Upper lobe of left lung (tissue), 6 donors: ENCODE results near the gene CACNA1F. TPM values are rescaled to one million over a fixed set of nuclear protein-coding genes. Genes with fewer than 3 reads are reported as not detected.
A peak's percentile ranks its signal among the peaks of the same experiment; 100 is the strongest.

ENCODE experiments used
- ATAC-seq, 2 donors: fragments of 200-7000 bp; cut with Tn5 transposase; one replicate each; pipeline ENCODE4 v1.9.1; 2022; ENCODE audit warnings: mild to moderate bottlenecking in 2 of 2, moderate library complexity in 2 of 2; ENCODE audit not compliant: low FRiP score in 2 of 2
- DNase-seq, 2 donors: peaks; one replicate each; pipeline ENCODE4 v3.0.0-alpha.2; 2019 to 2020
- H3K27ac ChIP-seq, 4 donors: fragments of 200-600 bp; sonication (generic); one replicate each; pipeline ENCODE4 v1.5.1; 2016 to 2019
- H3K27me3 ChIP-seq, 4 donors: fragments of 200-600 bp; sonication (generic); one replicate each; pipeline ENCODE4 v1.5.1; 2017 to 2019
- H3K36me3 ChIP-seq, 4 donors: fragments of 200-600 bp; sonication (generic); one replicate each; pipeline ENCODE4 v1.5.1; 2016 to 2019
- H3K4me1 ChIP-seq, 4 donors: fragments of 200-600 bp; sonication (generic); one replicate each; pipeline ENCODE4 v1.5.1; 2018 to 2019
- H3K4me3 ChIP-seq, 4 donors: fragments of 200-600 bp; sonication (generic); one replicate each; pipeline ENCODE4 v1.5.1; 2017 to 2019; ENCODE audit warnings: mild to moderate bottlenecking in 2 of 4, moderate library complexity in 1 of 4
- H3K9me3 ChIP-seq, 4 donors: fragments of 200-600 bp; sonication (generic); one replicate each; pipeline ENCODE4 v1.5.1; 2018 to 2019
- EP300 ChIP-seq, 4 donors: sonication (generic); formaldehyde crosslinking; IDR thresholded peaks; one replicate each; pipeline ENCODE4 v1.5.1; 2017; ENCODE audit warnings: antibody characterized with exemption in 4 of 4, control low read depth in 2 of 4
- POLR2A ChIP-seq, 4 donors: fragments of 450-650 bp; IDR thresholded peaks; one replicate each; pipeline ENCODE4 v1.5.1; 2016 to 2017; ENCODE audit warnings: antibody characterized with exemption in 4 of 4, mild to moderate bottlenecking in 2 of 4
- POLR2AphosphoS5 ChIP-seq, 2 donors: sonication (generic); formaldehyde crosslinking; IDR thresholded peaks; one replicate each; pipeline ENCODE4 v1.5.1; 2017; ENCODE audit warnings: antibody characterized with exemption in 2 of 2
- WGBS, 2 donors: methylation state at CpG; one replicate each; pipeline ENCODE4 v1.1.5; 2017 to 2018; 5-methylcytosine and 5-hydroxymethylcytosine counted together
- total RNA-seq, 6 donors: library from RNA; depleted of rRNA in 4 of 6; stranded (reverse); fragments of >200 nt in 4 of 6; gene quantifications; one replicate each; pipeline versions ENCODE4 v1.1.0 to v1.2.1, GENCODE V29; 2016 to 2021
- TF ChIP-seq, protein P1 (sequence below), 6 experiments: fragments of 450-650 bp in 4 of 6; fragments of 200-600 bp in 2 of 6; sonication (generic) in 2 of 6; IDR thresholded peaks; one replicate each; pipeline ENCODE4 v1.5.1; 2016 to 2019; ENCODE audit warnings: antibody characterized with exemption in 6 of 6
- donor health status: DM: no; HTN: no; CAD: no; lungs with moderate emphysema.
- donor health status: DM: no; HTN: yes; CAD: no; lungs with severe emphysema.

CACNA1F gene
- total RNA-seq, 6 donors from 2014 or later: 0.46 to 6.3 (median 1.7) TPM

DNA sequence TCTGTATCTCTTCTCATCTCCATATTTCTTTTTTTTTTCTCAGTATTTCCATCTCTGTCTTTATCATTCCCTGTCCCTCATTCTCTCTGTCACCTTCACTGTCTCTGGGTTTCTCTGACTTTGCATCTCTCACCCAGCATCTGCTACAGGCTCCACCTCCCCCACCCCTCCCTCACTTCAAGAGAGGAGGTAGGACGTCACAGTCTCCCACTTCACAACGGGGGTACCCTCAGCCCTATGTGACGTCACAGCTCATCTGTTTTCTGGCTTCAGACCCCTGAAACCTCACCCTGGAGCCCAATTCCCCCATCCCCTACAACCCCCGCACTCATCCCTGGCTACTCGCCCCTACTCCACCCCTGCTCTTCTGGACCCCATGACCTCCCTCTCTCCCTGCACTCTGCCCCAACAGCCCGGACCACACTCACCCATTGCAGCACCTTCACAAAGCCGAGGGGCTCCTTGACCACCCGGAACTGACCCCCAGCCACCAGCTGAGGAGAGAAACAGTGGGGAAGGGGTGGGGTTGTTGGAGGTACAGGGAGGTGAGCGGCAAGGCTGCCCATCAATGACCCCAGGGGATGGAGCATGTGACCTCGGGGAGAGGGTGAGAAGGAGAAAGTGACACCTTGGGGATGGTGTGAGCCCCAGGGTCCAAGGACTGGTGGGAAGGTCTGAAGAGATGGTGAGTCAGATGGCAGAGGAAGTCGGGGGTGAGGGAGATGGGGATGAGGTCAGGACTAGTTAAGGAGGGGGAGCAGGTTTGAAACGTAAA lies 34.4 kb downstream of the CACNA1F start:
- no peaks in the 10 kb centered on the region for H3K9me3 ChIP-seq
- no peak overlapping the region for H3K4me3 ChIP-seq
- 20 to 51% methylated on average over 7 to 11 of the region's 12 CpGs for WGBS, 2 donors
- no peak for ATAC-seq
- H3K27ac ChIP-seq: no peak overlapping the region
- no peaks in the 10 kb centered on the region for H3K36me3 ChIP-seq
- DNase-seq: no peak
- no peaks in the 10 kb centered on the region for H3K27me3 ChIP-seq
- peaks cover 0 to 17% (median 6%) of the 10 kb centered on the region in 4 donors for H3K4me1 ChIP-seq
- TF ChIP-seq POLR2A (IDR thresholded peaks at IDR 0.05) (no peak), EP300 (IDR thresholded peaks at IDR 0.05) (no peak), POLR2AphosphoS5 (IDR thresholded peaks at IDR 0.05) (no peak)
- TF ChIP-seq, protein P1, sequence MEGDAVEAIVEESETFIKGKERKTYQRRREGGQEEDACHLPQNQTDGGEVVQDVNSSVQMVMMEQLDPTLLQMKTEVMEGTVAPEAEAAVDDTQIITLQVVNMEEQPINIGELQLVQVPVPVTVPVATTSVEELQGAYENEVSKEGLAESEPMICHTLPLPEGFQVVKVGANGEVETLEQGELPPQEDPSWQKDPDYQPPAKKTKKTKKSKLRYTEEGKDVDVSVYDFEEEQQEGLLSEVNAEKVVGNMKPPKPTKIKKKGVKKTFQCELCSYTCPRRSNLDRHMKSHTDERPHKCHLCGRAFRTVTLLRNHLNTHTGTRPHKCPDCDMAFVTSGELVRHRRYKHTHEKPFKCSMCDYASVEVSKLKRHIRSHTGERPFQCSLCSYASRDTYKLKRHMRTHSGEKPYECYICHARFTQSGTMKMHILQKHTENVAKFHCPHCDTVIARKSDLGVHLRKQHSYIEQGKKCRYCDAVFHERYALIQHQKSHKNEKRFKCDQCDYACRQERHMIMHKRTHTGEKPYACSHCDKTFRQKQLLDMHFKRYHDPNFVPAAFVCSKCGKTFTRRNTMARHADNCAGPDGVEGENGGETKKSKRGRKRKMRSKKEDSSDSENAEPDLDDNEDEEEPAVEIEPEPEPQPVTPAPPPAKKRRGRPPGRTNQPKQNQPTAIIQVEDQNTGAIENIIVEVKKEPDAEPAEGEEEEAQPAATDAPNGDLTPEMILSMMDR (IDR thresholded peaks at IDR 0.05): no peak

GRCh38 chrX:49197543-49198087 lies 35.5 kb downstream of the CACNA1F start:
- ATAC-seq (no peak), DNase-seq (no peak)
- H3K4me1 ChIP-seq: peaks cover 0 to 17% (median 6%) of the 10 kb centered on the region in 4 donors
- H3K36me3 ChIP-seq: no peaks in the 10 kb centered on the region
- no peak for TF ChIP-seq EP300 (IDR thresholded peaks at IDR 0.05)
- TF ChIP-seq, protein P1 (IDR thresholded peaks at IDR 0.05): no peak
- TF ChIP-seq POLR2AphosphoS5 (IDR thresholded peaks at IDR 0.05): no peak
- no peak for TF ChIP-seq POLR2A (IDR thresholded peaks at IDR 0.05)
- 82% methylated on average over 12 of the region's 13 CpGs; no CpG with 5 or more reads in 1 of the 2 donors for whole genome bisulfite sequencing, 2 donors
- H3K27ac ChIP-seq: no peak overlapping the region
- H3K9me3 ChIP-seq: no peaks in the 10 kb centered on the region
- no peak overlapping the region for H3K4me3 ChIP-seq
- H3K27me3 ChIP-seq: no peaks in the 10 kb centered on the region

DNA sequence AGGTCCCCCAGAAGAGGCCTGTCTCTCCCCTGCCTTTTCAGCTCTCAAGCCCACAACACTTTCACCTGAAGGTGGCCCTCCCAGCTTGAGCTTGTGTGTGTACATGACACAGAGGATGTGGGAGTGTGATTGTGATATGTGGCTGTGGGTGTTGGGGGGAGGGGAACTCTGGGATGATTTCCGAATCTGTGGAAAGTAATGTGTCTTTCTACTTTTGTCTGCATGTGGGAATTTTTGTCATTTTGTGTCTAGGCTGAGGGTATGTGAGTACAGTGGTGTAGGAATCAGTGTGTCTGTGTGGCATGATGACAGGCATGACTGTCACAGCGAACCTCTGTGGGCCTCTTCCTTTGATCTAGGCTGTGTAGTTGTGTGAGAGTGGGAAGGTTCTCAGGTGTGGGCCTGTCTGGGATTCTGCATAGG lies 39.6 kb downstream of the CACNA1F start:
- DNase-seq (no peak), ATAC-seq (no peak)
- Histone ChIP-seq H3K4me3 (no peak overlapping the region), H3K36me3 (no peaks in the 10 kb centered on the region), H3K27ac (no peak overlapping the region), H3K4me1 (peaks cover 6 to 8% (median 7%) of the 10 kb centered on the region in 4 donors), H3K27me3 (no peaks in the 10 kb centered on the region), H3K9me3 (no peaks in the 10 kb centered on the region)
- 69% methylated on average over 2 of the region's 2 CpGs; no CpG with 5 or more reads in 1 of the 2 donors for WGBS, 2 donors
- TF ChIP-seq POLR2AphosphoS5 (IDR thresholded peaks at IDR 0.05) (no peak), POLR2A (IDR thresholded peaks at IDR 0.05) (no peak), EP300 (IDR thresholded peaks at IDR 0.05) (no peak)
- TF ChIP-seq, protein P1 (IDR thresholded peaks at IDR 0.05): no peak

- peaks cover 6 to 8% (median 7%) of the 10 kb centered on the region in 4 donors for H3K4me1 ChIP-seq
- TF ChIP-seq, protein P1 (IDR thresholded peaks at IDR 0.05): peak in 5 of 6 experiments; percentile 18 to 47 (median 31)
- TF ChIP-seq EP300 (IDR thresholded peaks at IDR 0.05) (no peak), POLR2AphosphoS5 (IDR thresholded peaks at IDR 0.05) (no peak), POLR2A (IDR thresholded peaks at IDR 0.05) (no peak)
- WGBS, 2 donors: 66 to 71% methylated on average over 7 to 10 of the region's 10 CpGs
- H3K4me3 ChIP-seq: no peak overlapping the region
- H3K9me3 ChIP-seq: no peaks in the 10 kb centered on the region
- H3K27ac ChIP-seq: no peak overlapping the region
- no peaks in the 10 kb centered on the region for H3K27me3 ChIP-seq
- no peaks in the 10 kb centered on the region for H3K36me3 ChIP-seq
- DNase-seq (no peak), ATAC-seq (no peak)
Measured at GRCh38 chrX:49192722-49193328, 40.3 kb downstream of the CACNA1F start.
